Measurements from ENCODE around the gene OBSCN. TPM values are rescaled to one million over a fixed set of nuclear protein-coding genes. Genes with fewer than 3 reads are reported as not detected.

Gene OBSCN
- total and polyA plus RNA-seq, 2 of the 4 experiments (the other 2 are of a cell fraction), result 4.1 to 9.5 TPM

- no peak overlapping the region for H2AFZ ChIP-seq (replicated peaks; ENCODE audit: low read length, poor library complexity)
- H4K91ac ChIP-seq (ENCODE audit: insufficient read depth, low read depth, low read length), result no peak overlapping the region
- H2BK5ac ChIP-seq (ENCODE audit: low read depth, low read length, poor library complexity, severe bottlenecking), result no peak overlapping the region
- H3K9me3 ChIP-seq (ENCODE audit: control insufficient read depth, insufficient read depth, low read length), result peaks cover 2% of the 10 kb centered on the region
- no peak overlapping the region for H2AK9ac ChIP-seq (replicated peaks; ENCODE audit: low read depth, low read length, poor library complexity)
- no peak overlapping the region for H3K9ac ChIP-seq (ENCODE audit: low read depth, low read length)
- DNase-seq (no peak), ATAC-seq (ENCODE audit: low read depth) (no peak)
- no peak overlapping the region for H3K23ac ChIP-seq (ENCODE audit: low read depth, low read length)
- no peak overlapping the region for H3K56ac ChIP-seq (ENCODE audit: extremely low read depth, insufficient read depth, low read length)
- POLR2A ChIA-PET (ENCODE audit: unreplicated experiment), result no interaction called here
- TF ChIP-seq RAD21 (IDR thresholded peaks at IDR 0.05; ENCODE audit: low read length) (no peak), FOS (IDR thresholded peaks at IDR 0.05; ENCODE audit: low read depth, low read length) (no peak), MXI1 (IDR thresholded peaks at IDR 0.05; ENCODE audit: borderline replicate concordance, low read depth, low read length) (no peak), NFE2L2 (IDR thresholded peaks at IDR 0.05; ENCODE audit: low read depth, low read length) (no peak), USF2 (IDR thresholded peaks at IDR 0.05; ENCODE audit: low read depth, low read length) (no peak), RCOR1 (IDR thresholded peaks at IDR 0.05; ENCODE audit: insufficient replicate concordance, low read length) (no peak), CEBPB (IDR thresholded peaks at IDR 0.05; ENCODE audit: low read depth, low read length) (no peak), POLR2A (IDR thresholded peaks at IDR 0.05; ENCODE audit: low read depth, low read length) (no peak), CTCF (conservative IDR thresholded peaks at IDR 0.05; ENCODE audit: low read depth, low read length) (no peak), SMC3 (IDR thresholded peaks at IDR 0.05; ENCODE audit: low read depth, low read length) (no peak), CHD1 (IDR thresholded peaks at IDR 0.05; ENCODE audit: low read depth, low read length) (no peak)
- H4K5ac ChIP-seq (ENCODE audit: low read depth, low read length), result no peak overlapping the region
- no peaks in the 10 kb centered on the region for H3K4me1 ChIP-seq (ENCODE audit: control insufficient read depth, insufficient read depth, low read length)
- H4K8ac ChIP-seq (ENCODE audit: low read depth in 2 of 2, low read length in 2 of 2), result no peak overlapping the region
- dilution Hi-C loops (cut with HindIII; ENCODE audit: low sequenced_read_pairs, unreplicated experiment), result no loop called here
- H3K18ac ChIP-seq (ENCODE audit: low read depth, low read length), result no peak overlapping the region
- no peaks in the 10 kb centered on the region; the same call in 1 of the 2 replicates for H3K9me1 ChIP-seq (ENCODE audit: insufficient read depth, low read length)
- intact Hi-C loops (cut with micrococcal nuclease), result no loop called here
- in situ Hi-C loops (cut with MboI; ENCODE audit: low sequenced_read_pairs), result no loop called here
- WGBS, 2 experiments (ENCODE audit: extremely low coverage in 2 of 2, insufficient read length in 1 of 2), result 40% methylated on average over 1 of the region's 5 CpGs; no CpG with 5 or more reads in 1 of the 2 experiments
- no peak overlapping the region for H2BK20ac ChIP-seq (ENCODE audit: low read depth, low read length)
- no peak overlapping the region for H3K27ac ChIP-seq (ENCODE audit: insufficient read depth, low read length)
- no peaks in the 10 kb centered on the region for H4K20me1 ChIP-seq (ENCODE audit: insufficient read depth, low read length)
- H3K79me1 ChIP-seq (ENCODE audit: low read depth in 1 of 2, low read length in 2 of 2), result no peaks in the 10 kb centered on the region
- no peak overlapping the region for H3K4ac ChIP-seq (ENCODE audit: low read depth, low read length)
- H2BK15ac ChIP-seq (ENCODE audit: low read depth, low read length), result no peak overlapping the region
- H2BK120ac ChIP-seq (ENCODE audit: low read depth, low read length), result no peak overlapping the region
- no peaks in the 10 kb centered on the region for H3K27me3 ChIP-seq (ENCODE audit: control insufficient read depth, insufficient read depth, low read length)
- no peak overlapping the region for H3K4me2 ChIP-seq (ENCODE audit: low read depth, low read length)
- H3K4me3 ChIP-seq (ENCODE audit: insufficient read depth, low read depth, low read length), result no peak overlapping the region
- BruUV-seq (replicated peaks), result no TSS peak
- H3K36me3 ChIP-seq (ENCODE audit: control insufficient read depth, insufficient read depth, low read length), result peaks cover 25% of the 10 kb centered on the region
- no peak overlapping the region for H3K14ac ChIP-seq (replicated peaks; ENCODE audit: low read depth, low read length)
- CTCF ChIA-PET, result no interaction called here
- H2AK5ac ChIP-seq (ENCODE audit: low read depth, low read length), result no peak overlapping the region
Observed at GRCh38 chr1:228295201-228295600, 87.4 kb downstream of the OBSCN start.
